Midbrain (tissue), 1 donor: ENCODE data around the gene LALBA.
"Not testable (repeated sequence)": the region's sequence is repeated elsewhere in the genome, so short reads cannot be mapped to it uniquely, and the experiment has no call there.

Source experiments
- DNase-seq: peaks from one replicate; lab custom pipeline; 2025; lab: John Stamatoyannopoulos, UW

Gene LALBA

DNA sequence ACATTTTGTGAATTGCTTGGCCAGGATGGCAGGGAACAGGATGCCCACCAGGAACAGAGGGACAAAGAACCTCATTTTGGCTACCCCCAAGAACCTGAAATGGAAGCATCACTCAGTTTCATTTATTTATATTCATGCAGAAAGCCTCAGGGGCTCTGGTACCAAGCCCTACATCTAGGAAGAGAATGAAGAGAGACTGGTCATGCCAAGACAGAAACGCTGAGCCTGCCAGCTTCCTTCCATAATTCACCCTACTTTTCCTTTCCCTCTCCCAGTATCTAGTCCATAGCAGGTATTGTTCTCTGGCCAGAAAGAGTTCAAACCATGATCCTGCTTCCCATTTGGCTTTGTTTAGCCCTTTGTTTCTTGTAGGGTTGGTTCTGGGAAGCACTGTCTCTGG is at the start of gene LALBA:
LALBA (minus strand) TSS at position 101 of the 400 bp plus-strand sequence; CDS start at position 75, 26 bp downstream.
- no peak for DNase-seq

DNA sequence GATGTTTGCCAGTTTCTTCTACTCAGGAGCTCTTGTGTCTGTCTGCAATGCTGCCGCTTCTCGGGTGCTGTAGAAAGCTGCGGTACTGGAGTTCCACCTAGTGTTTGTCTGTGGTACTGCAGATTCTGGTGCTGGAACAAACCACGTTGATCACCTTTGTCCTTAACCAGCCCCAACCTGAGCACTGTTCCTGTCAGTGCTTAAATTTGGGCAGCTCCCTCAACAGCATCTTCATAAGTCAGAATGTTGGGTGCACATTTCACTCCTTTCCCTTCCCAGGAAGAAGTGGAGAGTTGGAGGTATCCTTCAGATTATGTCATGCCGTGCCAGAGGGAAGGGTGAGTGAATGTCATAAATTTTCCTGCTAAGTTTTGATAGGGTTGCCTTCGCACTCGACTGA is 48.7 kb upstream of the LALBA start:
- DNase-seq: peak; percentile 69

DNA sequence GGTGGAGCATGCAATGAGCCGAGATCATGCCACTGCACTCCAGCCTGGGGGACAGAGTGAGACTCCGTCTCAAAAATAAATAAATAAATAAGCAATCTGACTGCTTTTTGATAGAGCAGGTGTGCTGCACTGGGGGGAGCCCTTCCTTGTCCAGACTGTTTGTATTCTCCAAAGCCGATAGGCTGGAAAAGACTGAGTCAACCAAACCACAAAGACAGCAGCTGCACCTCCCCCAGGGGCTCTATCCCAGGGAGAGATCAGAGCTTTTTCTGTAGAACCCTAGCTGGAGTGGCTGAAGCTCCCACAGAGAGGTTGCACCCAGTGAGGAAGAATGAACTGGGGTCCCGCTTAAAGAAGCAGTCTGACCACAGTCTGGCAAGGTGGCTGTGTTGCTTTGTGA is 45.8 kb upstream of the LALBA start:
- no peak for DNase-seq

DNA sequence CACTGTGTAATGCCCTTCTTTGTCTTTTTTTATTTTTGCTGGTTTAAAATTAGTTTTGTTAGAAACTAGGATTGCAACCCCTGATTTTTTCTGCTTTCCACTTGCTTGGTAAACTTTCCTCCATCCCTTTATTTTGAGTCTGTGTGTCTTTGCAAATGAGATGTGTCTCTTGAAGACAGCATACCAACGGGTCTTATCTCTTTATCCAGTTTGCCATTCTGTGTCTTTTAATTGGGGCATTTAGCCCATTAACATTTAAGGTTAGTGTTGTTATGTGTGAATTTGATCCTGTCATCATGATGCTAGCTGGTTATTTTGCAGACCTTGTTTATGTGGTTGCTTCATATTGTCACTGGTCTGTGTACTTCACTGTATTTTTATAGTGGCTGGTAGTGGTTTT is 43.5 kb upstream of the LALBA start:
- DNase-seq: no peak

DNA sequence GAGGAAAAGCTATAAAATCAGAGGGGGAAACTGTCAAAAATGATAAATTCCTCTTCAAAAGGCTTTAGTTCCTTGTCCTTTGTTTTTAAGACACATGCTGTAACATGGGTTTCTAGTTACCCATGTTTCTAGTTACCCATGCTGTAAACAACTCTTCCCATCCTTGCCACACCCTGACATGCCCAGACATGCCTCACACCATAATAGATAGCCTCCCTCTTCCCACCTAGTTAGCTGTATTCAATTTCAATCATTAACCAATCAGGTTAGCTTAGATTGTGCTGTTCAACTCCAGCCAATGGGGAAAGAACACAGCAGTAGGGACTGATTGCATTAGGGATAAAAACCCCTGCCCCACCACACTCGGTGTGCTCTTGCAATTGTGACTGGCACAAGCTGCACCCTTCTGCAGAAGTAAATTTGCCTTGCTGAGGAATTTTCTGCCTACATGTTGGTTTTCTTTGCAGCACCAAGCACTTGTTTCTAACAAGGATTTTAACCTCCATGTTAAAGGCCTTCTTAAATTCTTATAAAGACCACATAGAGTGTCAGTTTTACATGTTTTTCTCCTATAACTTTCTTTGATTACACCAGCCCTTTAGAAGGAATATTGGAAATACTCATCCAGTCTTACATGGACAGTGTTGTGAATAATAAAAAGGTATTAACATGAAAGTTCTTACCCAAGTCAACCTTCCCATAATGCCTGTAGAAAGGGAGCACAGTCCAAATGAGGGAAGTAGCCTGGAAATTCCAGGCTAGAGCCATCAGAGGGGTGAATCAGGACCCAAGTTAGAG is 32.5 kb upstream of the LALBA start:
- no peak for DNase-seq

DNA sequence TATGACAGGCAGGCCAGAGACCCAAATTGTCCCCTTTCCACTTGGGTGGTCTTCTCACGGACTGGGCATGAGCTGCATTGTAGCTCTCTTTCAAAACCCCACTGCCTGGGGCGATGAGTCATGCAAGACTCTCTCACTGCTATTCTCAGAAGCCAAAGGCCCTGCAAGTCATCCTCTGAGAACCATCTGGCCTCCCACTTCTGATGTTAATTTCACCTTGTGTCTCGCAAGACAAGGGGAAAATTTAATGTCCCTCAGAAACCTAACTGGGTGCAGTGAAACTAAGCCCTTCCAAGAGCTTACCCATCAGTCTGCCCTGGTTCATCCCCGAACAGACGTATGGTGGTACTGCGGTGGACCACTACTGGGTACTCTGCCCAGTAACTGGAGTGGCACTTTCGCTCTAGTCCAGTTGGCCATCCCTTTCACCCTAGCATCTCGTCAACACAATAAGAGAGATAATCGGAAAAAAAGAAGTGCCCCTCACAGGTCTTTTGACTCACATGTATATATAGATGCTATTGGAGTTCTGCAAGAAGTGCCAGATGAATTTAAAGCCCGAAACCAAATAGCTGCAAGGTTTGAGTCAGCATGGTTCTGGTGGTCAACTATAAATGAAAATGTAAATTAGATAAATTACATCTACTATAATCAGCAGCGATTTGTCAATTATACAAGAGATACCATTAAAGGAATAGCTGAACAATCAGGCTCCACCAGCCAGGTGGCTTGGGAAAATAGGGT is 31.3 kb upstream of the LALBA start:
- DNase-seq: no peak

DNA sequence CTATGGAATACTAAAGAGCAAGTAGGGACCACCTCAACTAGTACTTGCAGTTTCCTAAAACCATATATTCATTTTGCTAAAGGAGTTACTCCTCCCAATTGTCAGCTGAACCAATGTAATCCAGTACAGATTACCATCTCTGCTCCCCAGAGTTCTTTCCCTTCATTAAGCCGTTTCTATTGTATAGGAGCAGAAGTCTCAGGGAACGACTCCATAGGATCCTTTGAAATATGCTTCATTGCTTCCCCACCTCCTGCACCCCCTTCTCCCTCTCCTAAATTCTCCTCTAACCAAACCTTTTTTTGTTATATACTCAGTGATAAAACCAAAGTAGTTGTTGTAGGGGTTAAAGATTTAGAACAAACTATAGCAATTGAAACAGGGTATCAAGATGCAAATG is 30.7 kb upstream of the LALBA start:
- DNase-seq: no peak

DNA sequence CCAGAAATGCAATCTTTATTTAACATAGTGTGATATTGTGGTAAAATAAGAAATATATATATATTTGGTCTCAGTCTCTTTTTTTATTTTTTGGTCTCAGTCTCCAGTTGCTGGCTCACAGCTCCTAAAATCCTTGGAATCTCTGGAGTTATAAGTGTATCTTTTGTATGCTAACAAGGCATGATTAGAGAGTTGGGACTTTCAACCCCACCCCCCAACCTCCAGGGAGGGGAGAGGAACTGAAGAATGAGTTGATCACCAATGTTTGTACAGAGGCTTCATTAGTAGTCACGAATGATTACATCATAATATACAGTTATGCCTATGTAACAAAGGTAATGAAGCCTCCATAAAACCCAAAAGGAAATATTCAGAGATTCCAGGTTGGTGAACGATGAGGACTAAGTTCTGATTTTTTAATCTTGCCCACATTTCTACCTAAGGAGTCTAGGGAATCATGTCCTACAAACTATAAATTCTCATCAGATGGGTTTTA is 22.8 kb upstream of the LALBA start:
- no peak for DNase-seq

DNA sequence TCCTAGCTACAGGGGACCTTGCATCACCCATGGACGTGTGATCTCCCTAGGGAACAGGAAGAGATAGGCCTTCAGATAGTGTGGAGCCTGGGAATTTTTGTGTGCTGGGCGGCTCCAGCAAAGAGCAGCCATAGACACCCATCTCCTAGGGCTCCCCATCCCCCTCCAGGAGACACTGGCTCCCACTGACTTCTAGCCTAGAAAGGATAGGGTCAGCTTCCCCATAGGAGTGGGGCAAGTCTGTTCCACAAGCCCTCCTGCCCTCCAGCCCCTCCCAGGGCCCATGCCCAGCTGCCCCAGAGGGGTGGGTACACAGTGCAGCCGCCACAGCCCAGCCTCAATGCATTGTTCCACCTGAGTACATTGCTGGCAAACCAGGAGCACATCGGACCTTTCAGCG is 16.5 kb upstream of the LALBA start:
- no peak for DNase-seq

DNA sequence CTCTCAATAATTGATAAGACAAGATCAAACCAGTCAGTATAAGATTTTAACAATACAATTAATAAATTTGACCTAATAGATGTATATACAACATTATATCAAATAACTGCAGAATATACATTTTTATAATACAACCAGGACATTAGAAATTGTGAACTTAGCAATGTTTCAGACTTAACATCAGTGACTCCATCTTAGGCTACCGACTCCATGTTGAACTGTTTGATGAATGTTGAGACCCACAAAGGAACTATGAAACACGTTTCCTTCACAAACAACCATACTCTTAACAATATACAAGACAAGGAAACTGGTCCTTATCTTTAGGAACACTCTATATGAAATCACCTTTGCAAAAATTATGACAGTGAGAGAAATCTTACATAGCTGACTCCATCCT is 13.9 kb upstream of the LALBA start:
- no peak for DNase-seq

DNA sequence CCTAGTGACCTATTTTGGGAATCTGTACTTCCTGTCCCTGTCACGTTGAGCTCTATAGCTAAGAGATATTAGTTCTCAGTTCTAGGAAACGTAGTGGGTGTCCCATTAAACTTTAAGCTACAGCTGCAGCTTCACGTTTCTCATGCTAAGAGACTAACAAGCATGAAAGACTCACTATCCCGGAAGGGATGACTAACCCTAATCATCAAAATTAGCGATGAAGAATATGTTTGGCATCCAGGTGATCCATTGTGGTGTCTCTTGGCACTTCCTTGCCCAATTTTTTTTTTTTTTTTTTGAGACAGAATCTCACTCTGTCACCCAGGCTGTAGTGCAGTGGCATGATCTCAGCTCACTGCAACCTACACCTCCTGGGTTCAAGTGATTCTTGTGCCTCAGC is 11.0 kb upstream of the LALBA start:
- DNase-seq: no peak

DNA sequence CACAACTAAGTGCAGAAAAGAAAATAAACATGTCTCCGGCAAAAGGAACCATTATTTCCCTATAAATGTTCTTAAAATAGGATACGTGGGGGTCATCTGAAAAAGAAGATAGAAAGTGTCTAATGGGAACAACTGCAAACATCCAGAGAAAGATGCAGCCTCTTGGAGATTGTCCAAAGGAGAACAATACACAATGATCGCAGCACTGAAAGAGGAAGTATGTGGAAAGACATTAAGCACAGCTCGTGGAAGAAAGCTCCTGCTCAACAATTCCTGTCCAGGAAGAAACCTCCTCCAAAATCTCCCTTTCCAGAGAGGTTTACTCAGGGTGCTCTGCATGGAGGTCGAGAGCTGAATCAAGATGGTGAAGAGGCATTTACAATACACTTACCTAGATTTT is 2.5 kb upstream of the LALBA start:
- DNase-seq: peak; percentile 24

DNA sequence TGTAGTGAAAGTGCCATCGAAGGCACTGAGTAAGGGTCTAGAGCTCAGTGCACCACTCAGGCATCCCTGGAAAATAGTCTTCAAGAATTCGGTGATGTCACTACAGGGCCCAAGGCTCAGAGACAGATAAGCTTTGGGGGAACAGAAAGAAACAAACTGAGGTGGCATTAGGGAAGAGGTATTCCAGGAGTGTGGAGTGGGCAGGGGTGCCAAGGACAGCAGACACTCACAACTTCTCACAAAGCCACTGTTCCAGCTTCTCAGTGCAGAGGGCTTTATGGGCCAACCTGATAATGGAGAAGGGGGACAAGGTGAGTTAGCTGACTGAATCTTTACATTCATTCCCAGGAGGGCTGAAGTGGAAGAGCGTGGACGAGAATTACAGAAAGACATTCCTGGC is 2.1 kb downstream of the LALBA start:
- no peak for DNase-seq

DNA sequence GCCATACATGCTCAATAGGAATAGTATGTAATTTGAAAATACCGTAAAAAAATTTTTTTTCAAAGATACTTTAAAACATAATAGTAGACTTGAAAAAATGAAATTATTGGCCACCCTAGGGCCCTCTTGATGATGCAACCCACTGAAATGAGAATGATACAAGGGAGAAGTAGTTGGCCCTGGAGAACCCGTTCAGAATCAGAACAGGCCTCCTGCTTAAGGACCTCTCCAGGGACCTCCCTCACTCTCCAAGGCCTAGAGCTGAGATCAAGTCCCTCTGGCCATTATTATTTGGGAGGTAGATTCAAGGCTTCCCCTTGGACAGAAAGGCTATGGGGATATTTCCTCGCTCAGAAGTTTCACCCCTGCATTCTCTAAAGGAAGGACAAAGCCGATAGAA is 11.9 kb downstream of the LALBA start:
- DNase-seq: no peak

DNA sequence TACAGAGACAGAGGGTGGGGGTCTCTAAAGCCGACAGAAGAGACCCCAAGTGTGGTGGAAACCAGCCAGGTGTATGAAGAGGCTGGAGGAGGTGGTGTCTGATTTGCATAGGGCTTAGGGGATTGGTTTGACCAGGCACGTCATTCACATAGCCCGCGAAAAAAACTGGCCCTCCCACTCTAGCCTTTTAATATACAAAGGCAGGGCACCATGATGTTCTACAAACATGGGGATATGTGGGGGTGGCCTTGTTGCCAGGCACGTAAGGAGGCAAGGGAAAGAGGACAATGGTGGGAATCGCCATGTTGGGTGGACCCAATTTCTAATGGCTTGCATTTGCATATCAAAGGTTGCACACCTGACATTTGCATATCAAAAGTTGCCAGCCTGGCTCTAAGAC is 13.2 kb downstream of the LALBA start:
- DNase-seq: no peak

DNA sequence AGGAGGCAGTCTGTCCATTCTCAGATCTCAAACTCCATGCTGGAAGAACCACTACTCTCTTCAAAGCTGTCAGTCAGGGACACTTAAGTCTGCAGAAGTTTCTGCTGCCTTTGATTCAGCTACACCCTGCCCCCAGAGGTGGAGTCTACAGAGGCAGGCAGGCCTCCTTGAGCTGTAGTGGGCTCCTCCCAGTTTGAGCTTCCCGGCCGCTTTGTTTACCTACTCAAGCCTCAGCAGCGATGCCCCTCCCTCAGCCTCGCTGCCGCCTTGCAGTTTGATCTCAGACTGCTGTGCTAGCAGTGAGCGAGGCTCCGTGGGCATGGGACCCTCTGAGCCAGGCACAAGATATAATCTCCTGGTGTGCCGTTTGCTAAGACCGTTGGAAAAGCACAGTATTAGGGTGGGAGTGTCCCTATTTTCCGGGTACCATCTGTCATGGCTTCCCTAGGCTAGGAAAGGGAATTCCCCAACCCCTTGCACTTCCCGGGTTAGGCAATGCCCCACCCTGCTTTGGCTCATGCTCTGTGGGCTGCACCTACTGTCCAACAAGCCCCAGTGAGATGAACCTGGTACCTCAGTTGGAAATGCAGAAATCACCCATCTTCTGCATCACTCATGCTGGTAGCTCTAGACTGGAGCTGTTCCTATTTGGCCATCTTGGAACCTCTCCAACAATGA is 16.0 kb downstream of the LALBA start:
- DNase-seq: not testable (repeated sequence)

DNA sequence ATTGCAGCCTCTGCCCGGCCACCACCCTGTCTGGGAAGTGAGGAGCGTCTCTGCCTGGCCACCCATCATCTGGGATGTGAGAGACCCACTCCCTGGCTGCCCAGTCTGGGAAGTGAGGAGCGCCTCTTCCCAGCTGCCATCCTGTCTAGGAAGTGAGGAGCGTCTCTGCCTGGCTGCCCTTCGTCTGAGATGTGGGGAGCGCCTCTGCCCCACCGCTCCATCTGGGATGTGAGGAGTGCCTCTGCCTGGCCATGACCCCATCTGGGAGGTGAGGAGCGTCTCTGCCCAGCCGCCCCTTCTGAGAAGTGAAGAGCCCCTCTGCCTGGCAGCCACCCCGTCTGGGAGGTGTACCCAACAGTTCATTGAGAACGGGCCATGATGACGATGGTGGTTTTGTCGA is 18.2 kb downstream of the LALBA start:
- not testable (repeated sequence) for DNase-seq

DNA sequence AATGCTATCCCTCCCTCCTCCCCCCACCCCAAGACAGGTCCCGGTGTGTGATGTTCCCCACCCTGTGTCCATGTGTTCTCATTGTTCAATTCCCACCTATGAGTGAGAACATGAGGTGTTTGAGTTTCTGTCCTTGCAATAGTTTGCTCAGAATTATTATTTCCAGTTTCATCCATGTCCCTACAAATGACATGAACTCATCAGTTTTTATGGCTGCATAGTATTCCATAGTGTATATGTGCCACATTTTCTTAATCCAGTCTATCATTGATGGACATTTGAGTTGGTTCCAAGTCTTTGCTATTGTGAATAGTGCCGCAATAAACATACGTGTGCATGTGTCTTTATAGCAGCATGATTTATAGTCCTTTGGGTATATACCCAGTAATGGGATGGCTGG is 22.8 kb downstream of the LALBA start:
- DNase-seq: not testable (repeated sequence)

DNA sequence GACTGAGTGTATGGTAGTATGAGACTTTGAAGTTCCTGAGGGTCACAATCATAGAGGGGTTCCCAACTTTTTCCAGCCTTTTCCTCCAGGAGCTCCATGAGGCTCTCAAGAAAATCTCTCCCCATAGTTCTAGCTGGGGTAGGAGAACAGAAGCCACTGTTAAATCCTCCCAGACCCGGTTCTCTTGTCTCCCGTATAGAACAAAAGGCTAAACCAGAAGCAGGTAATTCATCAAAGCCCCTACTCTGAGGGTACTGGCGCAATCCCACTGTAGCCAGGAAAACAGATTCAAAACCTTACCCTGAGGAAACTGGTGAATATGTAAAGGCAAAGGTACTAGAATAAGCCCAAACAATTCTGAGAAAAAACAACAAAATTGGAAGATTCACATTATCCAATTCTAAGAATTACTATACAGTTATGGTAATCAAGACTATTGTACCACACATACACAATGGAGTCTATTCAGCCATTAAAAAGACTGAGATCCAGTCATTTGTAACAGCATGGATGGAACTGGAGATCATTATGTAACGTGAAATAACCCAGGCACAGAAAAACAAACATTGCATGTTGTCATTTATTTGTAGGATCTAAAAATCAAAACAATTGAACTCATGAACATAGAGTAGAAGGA is 23.9 kb downstream of the LALBA start:
- no peak for DNase-seq

DNA sequence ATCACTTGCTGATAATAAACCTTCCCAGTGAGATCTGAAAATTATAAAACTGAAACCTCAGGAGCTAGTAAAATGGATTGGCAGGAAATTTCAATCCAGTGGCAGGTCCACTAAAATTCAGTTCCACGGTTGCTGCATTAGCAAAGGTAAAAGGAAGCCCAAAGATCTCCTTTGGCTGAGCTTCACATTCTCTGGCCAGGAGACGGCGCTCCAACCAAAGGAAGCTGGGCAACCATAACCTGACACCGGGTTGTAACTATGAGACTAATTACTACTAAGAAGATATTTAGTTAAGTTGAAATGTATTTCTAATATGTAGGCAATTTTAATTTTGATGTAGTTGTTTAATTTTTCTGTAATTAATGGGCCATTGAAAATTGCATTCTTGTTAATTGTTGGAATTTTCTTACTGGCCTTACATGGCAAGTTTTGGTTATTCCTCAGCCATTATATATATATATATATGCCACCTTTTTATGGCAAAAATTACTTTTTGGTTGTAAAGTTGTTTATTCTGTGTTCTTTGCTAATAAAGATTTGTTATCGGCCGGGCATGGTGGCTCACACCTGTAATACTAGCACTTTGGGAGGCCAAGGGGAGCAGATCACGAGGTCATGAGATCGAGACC is 27.4 kb downstream of the LALBA start:
- peak; percentile 34 for DNase-seq

DNA sequence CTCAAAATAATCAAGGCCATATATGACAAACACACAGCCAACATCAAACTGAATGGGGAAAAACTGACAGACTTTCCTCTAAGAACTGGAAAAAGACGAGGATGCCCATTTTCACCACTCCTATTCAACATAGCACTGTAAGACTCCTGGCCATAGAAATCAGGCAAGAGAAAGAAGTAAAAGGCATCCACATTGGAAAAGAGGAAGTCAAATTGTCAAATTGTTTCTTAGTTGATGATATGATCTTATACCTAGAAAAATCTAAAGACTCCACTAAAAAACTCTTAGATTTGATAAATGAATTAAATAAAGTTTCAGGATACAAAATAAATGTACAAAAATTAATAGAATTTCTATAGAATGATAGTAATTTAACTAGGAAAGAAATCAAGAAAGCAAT is 33.2 kb downstream of the LALBA start:
- DNase-seq: no peak

DNA sequence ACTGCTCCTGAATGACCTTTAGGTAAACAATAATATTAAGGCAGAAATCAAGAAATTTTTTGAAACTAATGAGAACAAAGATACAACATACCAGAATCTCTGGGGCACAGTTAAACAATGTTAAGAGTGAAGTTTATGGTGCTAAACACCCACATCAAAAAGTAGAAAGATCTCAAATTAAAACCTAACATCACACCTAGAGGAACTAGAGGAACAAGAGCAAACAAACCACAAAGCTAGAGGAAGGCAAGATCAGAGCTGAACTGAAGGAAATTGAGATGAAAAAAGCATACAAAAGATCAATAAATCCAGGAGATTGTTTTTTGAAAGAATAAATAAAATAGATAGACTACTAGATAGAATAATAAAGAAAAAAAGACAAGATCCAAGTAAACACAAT is 37.2 kb downstream of the LALBA start:
- no peak for DNase-seq
